ENCODE data around the gene CAPN7.
"Not testable (repeated sequence)": the region's sequence is repeated elsewhere in the genome, so short reads cannot be mapped to it uniquely, and the experiment has no call there.

The CAPN7 gene

GRCh38 chr3:15205934-15206661 lies at the start of gene CAPN7:
Gene CAPN7, plus strand, starts transcription at chr3:15206246. Its CDS starts 250 bp downstream, at chr3:15206496.
- DNase-seq: no peak

GRCh38 chr3:15157441-15157840 lies 48.6 kb upstream of the CAPN7 start:
- DNase-seq: no peak

GRCh38 chr3:15159501-15160136 lies 46.4 kb upstream of the CAPN7 start:
- DNase-seq: no peak

- DNase-seq: no peak
Observed at GRCh38 chr3:15160662-15161061, 45.4 kb upstream of the CAPN7 start.

- no peak for DNase-seq
Observed at GRCh38 chr3:15161133-15161532, 44.9 kb upstream of the CAPN7 start.

- DNase-seq: not testable (repeated sequence)
Observed at GRCh38 chr3:15163656-15164055, 42.4 kb upstream of the CAPN7 start.

- DNase-seq: no peak
Observed at GRCh38 chr3:15164340-15164739, 41.7 kb upstream of the CAPN7 start.

GRCh38 chr3:15165061-15165460 lies 41.0 kb upstream of the CAPN7 start:
- DNase-seq: no peak

GRCh38 chr3:15166391-15166790 lies 39.7 kb upstream of the CAPN7 start:
- not testable (repeated sequence) for DNase-seq

- DNase-seq: no peak
Observed at GRCh38 chr3:15171096-15171495, 35.0 kb upstream of the CAPN7 start.

- no peak for DNase-seq
Observed at GRCh38 chr3:15172806-15173205, 33.2 kb upstream of the CAPN7 start.

- no peak for DNase-seq
Observed at GRCh38 chr3:15174953-15175352, 31.1 kb upstream of the CAPN7 start.

- DNase-seq: no peak
Observed at GRCh38 chr3:15175605-15176004, 30.4 kb upstream of the CAPN7 start.

- DNase-seq: no peak
Observed at GRCh38 chr3:15180042-15180611, 25.9 kb upstream of the CAPN7 start.

GRCh38 chr3:15181511-15181910 lies 24.5 kb upstream of the CAPN7 start:
- DNase-seq: no peak

GRCh38 chr3:15181963-15182362 lies 24.1 kb upstream of the CAPN7 start:
- DNase-seq: no peak

GRCh38 chr3:15183011-15183410 lies 23.0 kb upstream of the CAPN7 start:
- DNase-seq: no peak

GRCh38 chr3:15185404-15185803 lies 20.6 kb upstream of the CAPN7 start:
- DNase-seq: no peak

- DNase-seq: no peak
Observed at GRCh38 chr3:15186101-15186476, 20.0 kb upstream of the CAPN7 start.

- DNase-seq: not testable (repeated sequence)
Observed at GRCh38 chr3:15186477-15187164, 19.4 kb upstream of the CAPN7 start.

- DNase-seq: no peak
Observed at GRCh38 chr3:15197340-15198029, 8.6 kb upstream of the CAPN7 start.

- DNase-seq: no peak
Observed at GRCh38 chr3:15198686-15199085, 7.4 kb upstream of the CAPN7 start.

GRCh38 chr3:15199493-15200105 lies 6.4 kb upstream of the CAPN7 start:
- no peak for DNase-seq

Measured in amniotic stem cell (primary cell).